ENCODE results near the gene PDE7B.

The PDE7B gene

GRCh38 chr6:136213012-136213539 lies 361.6 kb downstream of the PDE7B start:
- no peak for TF ChIP-seq GATA3 (IDR thresholded peaks at IDR 0.05; ENCODE audit: low read depth, low read length)
- no peak for TF ChIP-seq GATA2 (IDR thresholded peaks at IDR 0.05; ENCODE audit: low read depth, low read length)

- no peak for TF ChIP-seq GATA3 (IDR thresholded peaks at IDR 0.05; ENCODE audit: low read depth, low read length)
- TF ChIP-seq GATA2 (IDR thresholded peaks at IDR 0.05; ENCODE audit: low read depth, low read length): no peak
These were observed 362.4 kb downstream of the PDE7B start for GRCh38 chr6:136213853-136214252.

DNA sequence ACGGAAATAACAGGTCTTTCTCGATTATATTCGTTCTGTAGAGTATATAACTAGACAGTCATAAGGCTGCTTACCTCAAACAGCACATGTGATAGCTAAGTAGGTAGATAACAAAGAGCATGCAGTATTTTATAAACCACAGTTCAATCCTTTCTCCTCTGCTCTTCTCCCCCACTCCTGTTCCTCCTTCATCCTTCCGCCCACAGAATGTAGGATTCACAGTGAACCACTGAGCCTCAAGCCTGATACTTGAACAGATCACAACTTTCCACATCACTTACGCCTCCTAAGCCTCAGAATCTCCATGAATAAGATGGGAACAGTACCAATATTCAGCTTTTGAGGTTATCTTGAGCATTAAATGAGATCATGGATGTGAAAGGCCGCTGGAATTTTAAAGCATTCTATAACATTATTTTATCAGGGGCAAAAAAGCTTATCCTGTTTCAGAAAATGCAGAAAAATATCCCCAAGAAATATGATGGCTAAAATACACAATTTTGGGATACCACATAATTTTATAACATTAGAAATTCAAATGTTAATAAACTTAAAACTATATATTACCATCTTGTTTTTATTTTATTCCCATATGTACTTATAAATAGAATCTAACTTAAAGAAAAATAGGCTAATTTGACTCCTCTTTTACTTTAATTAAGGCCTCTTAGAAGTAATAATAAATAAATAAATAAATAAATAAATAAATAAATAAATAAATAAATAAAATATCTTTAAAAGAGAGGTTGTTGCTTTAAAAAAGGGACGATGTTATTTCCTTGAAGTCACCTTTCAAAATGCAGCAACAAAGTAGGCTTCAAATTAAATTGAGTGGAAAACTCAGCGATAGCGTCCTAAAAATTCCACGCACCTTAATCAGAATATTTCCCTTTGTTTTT lies 365.3 kb downstream of the PDE7B start:
- no peak for TF ChIP-seq GATA2 (IDR thresholded peaks at IDR 0.05; ENCODE audit: low read depth, low read length)
- TF ChIP-seq GATA3 (IDR thresholded peaks at IDR 0.05; ENCODE audit: low read depth, low read length): no peak

GRCh38 chr6:136225496-136225895 lies 374.0 kb downstream of the PDE7B start:
- TF ChIP-seq GATA2 (IDR thresholded peaks at IDR 0.05; ENCODE audit: low read depth, low read length): no peak
- no peak for TF ChIP-seq GATA3 (IDR thresholded peaks at IDR 0.05; ENCODE audit: low read depth, low read length)

DNA sequence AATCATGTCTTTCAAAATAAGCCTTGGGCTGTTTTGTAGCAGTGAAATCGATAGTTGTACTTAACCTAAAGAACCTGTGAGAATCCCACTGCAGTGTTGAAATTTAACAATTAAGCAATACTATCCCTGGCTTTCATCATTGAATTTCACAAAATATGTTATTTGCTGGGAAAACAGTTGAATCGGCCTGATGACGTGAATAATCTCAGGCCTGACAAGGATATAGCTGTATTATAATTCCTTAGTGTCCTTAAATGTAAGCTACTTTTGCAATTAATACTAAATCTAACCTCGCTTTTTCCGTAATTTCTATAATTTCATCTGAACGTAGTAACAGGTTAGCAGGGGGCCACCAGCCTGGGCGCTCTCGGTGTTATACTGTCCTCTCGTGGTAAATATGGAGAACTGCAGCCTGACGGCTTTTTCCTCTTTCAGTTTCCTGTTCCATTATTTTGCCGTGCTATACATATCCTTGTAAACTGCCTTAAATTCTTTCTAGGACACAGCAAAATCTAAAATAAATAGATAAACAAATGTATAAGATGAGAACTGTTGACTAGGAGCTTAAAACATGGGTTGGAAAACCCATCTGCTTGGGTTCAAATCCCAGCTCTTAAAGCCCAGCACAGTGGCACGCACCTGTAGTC lies 374.6 kb downstream of the PDE7B start:
- TF ChIP-seq GATA2 (IDR thresholded peaks at IDR 0.05; ENCODE audit: low read depth, low read length): no peak
- TF ChIP-seq GATA3 (IDR thresholded peaks at IDR 0.05; ENCODE audit: low read depth, low read length): no peak

GRCh38 chr6:136226674-136227377 lies 375.3 kb downstream of the PDE7B start:
- TF ChIP-seq GATA2 (IDR thresholded peaks at IDR 0.05; ENCODE audit: low read depth, low read length) (no peak), GATA3 (IDR thresholded peaks at IDR 0.05; ENCODE audit: low read depth, low read length) (no peak)

DNA sequence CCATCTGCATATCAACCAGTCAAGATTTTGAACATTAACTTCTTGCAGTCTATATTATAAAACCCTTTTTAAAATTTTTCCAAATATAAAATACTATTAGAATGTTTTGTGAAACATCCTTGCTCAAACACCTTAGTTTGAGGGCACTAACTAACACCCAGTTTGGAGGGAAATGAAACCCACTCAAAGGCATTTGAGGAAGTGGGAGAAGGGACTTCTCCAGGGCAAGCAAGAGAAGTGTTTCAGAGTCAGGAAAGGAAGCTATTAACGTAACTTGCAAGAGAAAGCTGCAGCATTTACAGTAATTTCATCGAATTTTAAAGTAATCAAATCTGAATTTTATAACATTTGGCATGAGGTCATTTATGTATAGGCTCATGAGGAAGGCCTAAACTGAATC lies 377.3 kb downstream of the PDE7B start:
- TF ChIP-seq GATA2 (IDR thresholded peaks at IDR 0.05; ENCODE audit: low read depth, low read length) (no peak), GATA3 (IDR thresholded peaks at IDR 0.05; ENCODE audit: low read depth, low read length) (no peak)

- TF ChIP-seq GATA3 (IDR thresholded peaks at IDR 0.05; ENCODE audit: low read depth, low read length) (no peak), GATA2 (IDR thresholded peaks at IDR 0.05; ENCODE audit: low read depth, low read length) (no peak)
These were observed 378.8 kb downstream of the PDE7B start for GRCh38 chr6:136230219-136230853.

DNA sequence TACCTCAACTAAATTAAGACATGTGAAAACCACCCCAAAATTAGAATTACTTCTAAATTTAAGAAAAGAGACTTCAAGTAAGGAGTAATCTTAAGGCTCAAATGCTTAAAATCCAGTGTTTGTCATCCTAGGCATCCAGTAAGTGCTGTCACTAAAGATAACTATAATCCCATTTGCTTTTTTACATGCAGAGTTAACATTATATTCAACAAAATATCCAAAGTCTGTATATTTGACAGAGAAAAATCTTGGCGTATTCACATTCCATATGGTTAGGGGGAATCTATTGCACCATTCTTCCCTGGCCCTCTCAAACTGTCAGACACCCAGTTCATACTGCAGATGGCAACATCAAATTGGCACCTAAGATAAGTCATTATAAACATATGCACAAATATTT lies 381.2 kb downstream of the PDE7B start:
- TF ChIP-seq GATA2 (IDR thresholded peaks at IDR 0.05; ENCODE audit: low read depth, low read length) (no peak), GATA3 (IDR thresholded peaks at IDR 0.05; ENCODE audit: low read depth, low read length) (no peak)

- TF ChIP-seq GATA3 (IDR thresholded peaks at IDR 0.05; ENCODE audit: low read depth, low read length) (no peak), GATA2 (IDR thresholded peaks at IDR 0.05; ENCODE audit: low read depth, low read length) (no peak)
These were observed 383.7 kb downstream of the PDE7B start for GRCh38 chr6:136235233-136235564.

- TF ChIP-seq GATA3 (IDR thresholded peaks at IDR 0.05; ENCODE audit: low read depth, low read length): no peak
These were observed 385.2 kb downstream of the PDE7B start for GRCh38 chr6:136236466-136237293.

GRCh38 chr6:136244061-136244616 lies 392.6 kb downstream of the PDE7B start:
- TF ChIP-seq GATA3 (IDR thresholded peaks at IDR 0.05; ENCODE audit: low read depth, low read length): no peak
- no peak for TF ChIP-seq GATA2 (IDR thresholded peaks at IDR 0.05; ENCODE audit: low read depth, low read length)
